GM18873 (cell line): ENCODE results near the gene CCL26.
A peak's percentile ranks its signal among the peaks of the same experiment; 100 is the strongest.
"Not testable (repeated sequence)": the region's sequence is repeated elsewhere in the genome, so short reads cannot be mapped to it uniquely, and the experiment has no call there.

Experiments used
- ATAC-seq: cut with Tn5 transposase; IDR thresholded peaks from one replicate; pipeline ENCODE4 v1.9.1; 2021; ENCODE audit warnings: mild to moderate bottlenecking, moderate library complexity, moderate number of reproducible peaks; ENCODE audit not compliant: unreplicated experiment, low FRiP score

CCL26 gene

GRCh38 chr7:75739796-75740672, 32.0 kb downstream of the CCL26 start:
- ATAC-seq, result no peak

- ATAC-seq, result peak; percentile 74
Measured at GRCh38 chr7:75738975-75739795, 32.8 kb downstream of the CCL26 start.

GRCh38 chr7:75738604-75738974, 33.4 kb downstream of the CCL26 start, which contains the start of gene HIP1:
TSS of gene HIP1 (minus strand) at chr7:75738941. CDS start at chr7:75738920, 21 bp downstream.
- ATAC-seq, result no peak

GRCh38 chr7:75737856-75738603, 34.0 kb downstream of the CCL26 start:
- ATAC-seq, result no peak

- ATAC-seq, result no peak
Measured at GRCh38 chr7:75735581-75736350, 36.2 kb downstream of the CCL26 start.

- no peak for ATAC-seq
Measured at GRCh38 chr7:75734586-75735458, 37.2 kb downstream of the CCL26 start.

GRCh38 chr7:75732764-75733630, 39.0 kb downstream of the CCL26 start:
- no peak for ATAC-seq

- no peak for ATAC-seq
Measured at GRCh38 chr7:75732016-75732521, 39.9 kb downstream of the CCL26 start.

GRCh38 chr7:75729851-75730274, 42.1 kb downstream of the CCL26 start:
- no peak for ATAC-seq

- ATAC-seq, result no peak
Measured at GRCh38 chr7:75727881-75728593, 44.0 kb downstream of the CCL26 start.

GRCh38 chr7:75727351-75727750, 44.7 kb downstream of the CCL26 start:
- ATAC-seq, result not testable (repeated sequence)

- ATAC-seq, result no peak
Measured at GRCh38 chr7:75725306-75725705, 46.7 kb downstream of the CCL26 start.

- ATAC-seq, result no peak
Measured at GRCh38 chr7:75723444-75723843, 48.6 kb downstream of the CCL26 start.

GRCh38 chr7:75722373-75722772, 49.6 kb downstream of the CCL26 start:
- no peak for ATAC-seq

- ATAC-seq, result not testable (repeated sequence)
Measured at GRCh38 chr7:75721922-75722321, 50.1 kb downstream of the CCL26 start.

- no peak for ATAC-seq
Measured at GRCh38 chr7:75721426-75721825, 50.6 kb downstream of the CCL26 start.

GRCh38 chr7:75719626-75720025, 52.4 kb downstream of the CCL26 start:
- no peak for ATAC-seq
